Skin epidermis (tissue), 12 donors: ENCODE measurements around the gene TECR.
"Not testable (repeated sequence)": the region's sequence is repeated elsewhere in the genome, so short reads cannot be mapped to it uniquely, and the experiment has no call there.

Experiments used
- H3K27ac ChIP-seq, 21 experiments: fragments of 200-600 bp; sonication (generic) in 11 of 21; one replicate each; pipeline ENCODE4 v1.5.0; 2020; ENCODE audit warnings: mild to moderate bottlenecking in 3 of 21, inconsistent platforms in 2 of 21, moderate library complexity in 2 of 21
- H3K4me3 ChIP-seq, 7 experiments: fragments of 200-600 bp; sonication (generic) in 2 of 7; one replicate each; pipeline ENCODE4 v1.5.0; 2020; ENCODE audit warnings: inconsistent platforms in 2 of 7, mild to moderate bottlenecking in 2 of 7, moderate library complexity in 1 of 7

The TECR gene

GRCh38 chr19:14528419-14529253 is 758 bp upstream of the TECR start:
- H3K4me3 ChIP-seq: peak overlapping the region; percentile 60 to 95 (median 71)
- peak overlapping the region in 20 of 21 experiments; percentile 19 to 94 (median 78) for H3K27ac ChIP-seq

- Histone ChIP-seq H3K27ac (peak overlapping the region; percentile 38 to 94 (median 85)), H3K4me3 (peak overlapping the region; percentile 60 to 95 (median 71))
Measured at GRCh38 chr19:14530005-14530348, 583 bp downstream of the TECR start.

GRCh38 chr19:14530506-14530905 is 1.1 kb downstream of the TECR start:
- peak overlapping the region; percentile 60 to 95 (median 71) for H3K4me3 ChIP-seq
- peak overlapping the region in 12 of 21 experiments; percentile 70 to 94 (median 86) for H3K27ac ChIP-seq

- Histone ChIP-seq H3K4me3 (no peak overlapping the region), H3K27ac (no peak overlapping the region)
Measured at GRCh38 chr19:14533450-14533849, 4.1 kb downstream of the TECR start.

GRCh38 chr19:14536926-14537692 is 7.7 kb downstream of the TECR start:
- peak overlapping the region in 11 of 21 experiments; percentile 6 to 63 (median 42) for H3K27ac ChIP-seq
- peak overlapping the region in 1 of 7 experiments; percentile 18 for H3K4me3 ChIP-seq

- Histone ChIP-seq H3K4me3 (no peak overlapping the region), H3K27ac (peak overlapping the region in 3 of 21 experiments; percentile 18 to 31 (median 27))
Measured at GRCh38 chr19:14540741-14541525, 11.5 kb downstream of the TECR start.

GRCh38 chr19:14541979-14542378 is 12.6 kb downstream of the TECR start:
- H3K27ac ChIP-seq, H3K4me3 ChIP-seq: not testable (repeated sequence)

- no peak overlapping the region for H3K4me3 ChIP-seq
Measured at GRCh38 chr19:14542711-14543328, 13.4 kb downstream of the TECR start.

GRCh38 chr19:14544047-14544446 is 14.7 kb downstream of the TECR start:
- Histone ChIP-seq H3K27ac (peak overlapping the region in 2 of 21 experiments; percentile 24 to 27), H3K4me3 (no peak overlapping the region)

More at GRCh38 chr19:14542711-14543328, 13.4 kb downstream of the TECR start:
- peak overlapping the region in 15 of 21 experiments; percentile 9 to 70 (median 49) for H3K27ac ChIP-seq

GRCh38 chr19:14544977-14545715 is 15.8 kb downstream of the TECR start:
- H3K27ac ChIP-seq: peak overlapping the region in 15 of 21 experiments; percentile 9 to 71 (median 32)

GRCh38 chr19:14545716-14546082 is 16.3 kb downstream of the TECR start:
- H3K4me3 ChIP-seq: no peak overlapping the region
- H3K27ac ChIP-seq: peak overlapping the region in 13 of 21 experiments; percentile 9 to 71 (median 38)

More at GRCh38 chr19:14544977-14545715, 15.8 kb downstream of the TECR start:
- no peak overlapping the region for H3K4me3 ChIP-seq

GRCh38 chr19:14550201-14550754 is 20.9 kb downstream of the TECR start:
- peak overlapping the region in 14 of 21 experiments; percentile 32 to 82 (median 66) for H3K27ac ChIP-seq
- no peak overlapping the region for H3K4me3 ChIP-seq

- peak overlapping the region in 18 of 21 experiments; percentile 18 to 82 (median 66) for H3K27ac ChIP-seq
Measured at GRCh38 chr19:14551134-14552005, 22.0 kb downstream of the TECR start.

GRCh38 chr19:14552006-14552360 is 22.6 kb downstream of the TECR start:
- H3K27ac ChIP-seq: peak overlapping the region in 13 of 21 experiments; percentile 43 to 82 (median 70)
- H3K4me3 ChIP-seq: not testable (repeated sequence)

More at GRCh38 chr19:14551134-14552005, 22.0 kb downstream of the TECR start:
- H3K4me3 ChIP-seq: not testable (repeated sequence)

GRCh38 chr19:14553042-14553938 is 23.9 kb downstream of the TECR start:
- Histone ChIP-seq H3K4me3 (no peak overlapping the region), H3K27ac (peak overlapping the region in 19 of 21 experiments; percentile 10 to 82 (median 71))

GRCh38 chr19:14553939-14554243 is 24.5 kb downstream of the TECR start:
- H3K27ac ChIP-seq: peak overlapping the region in 19 of 21 experiments; percentile 10 to 82 (median 71)
- H3K4me3 ChIP-seq: no peak overlapping the region
